Measurements from ENCODE around the gene AKAP8. TPM values are rescaled to one million over a fixed set of nuclear protein-coding genes. Genes with fewer than 3 reads are reported as not detected.

Gene AKAP8
- total and polyA plus RNA-seq, 8 donors: 9.5 to 38.7 (median 21.4) TPM

GRCh38 chr19:15381864-15382263 lies 2.3 kb upstream of the AKAP8 start:
- Histone ChIP-seq H3K27ac (no peak overlapping the region), H3K27me3 (no peaks in the 10 kb centered on the region), H3K9me3 (no peaks in the 10 kb centered on the region), H3K4me3 (no peak overlapping the region), H3K36me3 (peaks cover 0 to 14% (median 6%) of the 10 kb centered on the region in 4 donors), H3K4me1 (peaks cover 20 to 29% (median 27%) of the 10 kb centered on the region in 4 donors)
- 83 to 96% (median 93%) methylated on average over 6 of the region's 6 CpGs for WGBS, 5 donors
- DNase-seq: no peak
- TF ChIP-seq EP300 (IDR thresholded peaks at IDR 0.05): no peak
- TF ChIP-seq POLR2A (IDR thresholded peaks at IDR 0.05): no peak
- TF ChIP-seq CTCF (IDR thresholded peaks at IDR 0.05): no peak
- no peak for TF ChIP-seq POLR2AphosphoS5 (IDR thresholded peaks at IDR 0.05)
- intact Hi-C loops (cut with DNase I; ENCODE audit: low total_unique reads): no loop called here

- Histone ChIP-seq H3K27me3 (no peaks in the 10 kb centered on the region), H3K27ac (no peak overlapping the region), H3K4me3 (no peak overlapping the region), H3K4me1 (peaks cover 25 to 33% (median 31%) of the 10 kb centered on the region in 4 donors), H3K9me3 (no peaks in the 10 kb centered on the region), H3K36me3 (peaks cover 0 to 10% (median 1%) of the 10 kb centered on the region in 4 donors)
- TF ChIP-seq POLR2AphosphoS5 (IDR thresholded peaks at IDR 0.05): no peak
- no peak for TF ChIP-seq EP300 (IDR thresholded peaks at IDR 0.05)
- TF ChIP-seq CTCF (IDR thresholded peaks at IDR 0.05): no peak
- no peak for TF ChIP-seq POLR2A (IDR thresholded peaks at IDR 0.05)
- 71 to 84% (median 80%) methylated on average over 2 of the region's 2 CpGs for WGBS, 5 donors
- no peak for DNase-seq
- intact Hi-C loops (cut with DNase I; ENCODE audit: low total_unique reads): no loop called here
Observed at GRCh38 chr19:15381429-15381828, 1.8 kb upstream of the AKAP8 start.

DNA sequence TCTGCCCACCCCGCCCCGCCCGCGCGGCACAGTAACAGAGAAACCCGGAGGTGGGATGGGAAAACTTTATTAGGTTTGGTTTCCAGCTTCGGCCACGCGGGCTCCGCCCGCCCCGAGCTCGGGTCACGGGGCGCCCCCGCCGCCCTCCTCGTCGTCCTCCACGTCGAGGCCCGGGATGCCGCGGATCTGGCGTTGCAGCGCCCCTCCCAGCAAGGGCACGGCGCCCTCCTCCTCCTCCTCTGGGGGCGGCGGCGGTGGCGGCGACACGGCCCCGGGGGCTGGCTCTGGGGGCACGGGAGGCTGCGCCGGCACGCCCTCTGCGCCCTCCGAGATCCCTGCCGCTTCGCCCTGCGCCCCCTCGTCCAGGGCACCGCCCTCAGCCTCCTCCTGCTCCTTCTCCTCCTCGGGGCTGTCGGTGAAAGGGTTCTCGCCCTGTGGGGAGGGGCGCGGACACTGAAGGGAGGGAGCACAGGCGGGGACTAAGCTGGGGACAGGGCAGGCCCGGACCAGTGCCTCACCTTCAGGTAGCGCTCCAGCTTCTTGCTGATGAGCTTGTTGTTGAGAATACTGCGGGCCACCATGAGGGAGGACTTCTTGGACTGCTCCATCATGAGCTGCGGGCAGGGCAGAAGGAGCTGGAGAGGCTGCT lies 536 bp upstream of the AKAP8 start:
- intact Hi-C loops (cut with DNase I; ENCODE audit: low total_unique reads): loop anchor here (5.0 kb wide), 1 partner anchor 37 kb away; the partner anchor contains the start of gene AKAP8L
- Histone ChIP-seq H3K36me3 (peaks cover 0 to 4% (median 0%) of the 10 kb centered on the region in 4 donors), H3K27me3 (no peaks in the 10 kb centered on the region), H3K4me3 (peak overlapping the region; percentile 78 to 98 (median 93)), H3K27ac (peak overlapping the region; percentile 89 to 99 (median 96)), H3K4me1 (peaks cover 33 to 46% (median 44%) of the 10 kb centered on the region in 4 donors), H3K9me3 (no peaks in the 10 kb centered on the region)
- peak; percentile 56 to 86 for DNase-seq
- TF ChIP-seq CTCF (IDR thresholded peaks at IDR 0.05) (no peak), POLR2AphosphoS5 (IDR thresholded peaks at IDR 0.05) (peak in 1 of 3 donors; percentile 29)
- 1 to 2% (median 1%) methylated on average over 13 to 56 of the region's 56 CpGs for WGBS, 5 donors

DNA sequence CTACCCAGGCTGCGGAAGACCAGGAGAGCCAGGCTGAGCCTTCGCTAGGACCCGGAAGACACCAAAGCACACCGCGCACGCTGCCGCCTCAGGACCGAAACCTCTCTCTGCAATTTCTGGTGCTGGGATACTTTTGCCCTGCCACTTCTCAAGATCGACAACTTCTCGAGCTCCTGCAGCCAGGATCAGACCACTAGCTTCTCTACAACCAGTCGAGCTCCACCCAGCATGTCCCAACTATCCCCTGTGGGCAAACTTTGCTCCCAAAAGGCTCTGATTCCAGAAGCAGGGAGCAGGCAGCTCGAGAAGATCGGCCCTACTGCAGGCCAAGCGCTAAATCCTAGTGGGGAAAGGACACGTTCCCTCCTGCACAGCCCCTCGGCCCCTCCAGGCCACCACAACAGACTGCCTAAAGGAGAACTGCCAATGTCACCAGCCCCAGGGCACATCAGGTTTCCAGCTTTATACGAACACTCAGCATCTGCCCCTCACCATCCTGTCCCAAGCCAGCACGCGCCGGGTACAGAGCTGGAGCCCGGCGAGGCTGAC lies 979 bp downstream of the AKAP8 start:
- no peaks in the 10 kb centered on the region for H3K9me3 ChIP-seq
- peak; percentile 59 to 83 for DNase-seq
- 0% methylated on average over 22 of the region's 22 CpGs for WGBS, 5 donors
- H3K27ac ChIP-seq: peak overlapping the region; percentile 90 to 100 (median 98)
- peaks cover 6 to 18% (median 13%) of the 10 kb centered on the region in 4 donors for H3K36me3 ChIP-seq
- TF ChIP-seq EP300 (IDR thresholded peaks at IDR 0.05): no peak
- TF ChIP-seq POLR2AphosphoS5 (IDR thresholded peaks at IDR 0.05): no peak
- TF ChIP-seq POLR2A (IDR thresholded peaks at IDR 0.05): no peak
- TF ChIP-seq CTCF (IDR thresholded peaks at IDR 0.05): no peak
- no peaks in the 10 kb centered on the region for H3K27me3 ChIP-seq
- intact Hi-C loops (cut with DNase I; ENCODE audit: low total_unique reads): loop anchor here (5.0 kb wide), 1 partner anchor 39 kb away; the partner anchor contains the start of gene AKAP8L
- H3K4me3 ChIP-seq: peak overlapping the region; percentile 78 to 98 (median 93)
- H3K4me1 ChIP-seq: peaks cover 44 to 61% (median 59%) of the 10 kb centered on the region in 4 donors
